Left lung (tissue), 10 donors: Measurements from ENCODE around the gene ZMYND19. TPM values are rescaled to one million over a fixed set of nuclear protein-coding genes. Genes with fewer than 3 reads are reported as not detected.
A peak's percentile ranks its signal among the peaks of the same experiment; 100 is the strongest.

ENCODE experiments used
- ATAC-seq: fragments of 200-7000 bp; cut with Tn5 transposase; one replicate; pipeline ENCODE4 v1.9.1; 2020; ENCODE audit warnings: moderate library complexity
- DNase-seq, 4 donors: peaks; one replicate each; pipeline ENCODE4 v3.0.0-alpha.2; 2013 to 2020
- H3K27ac ChIP-seq, 2 donors: fragments of 200-600 bp; sonication (generic) in 1 of 2; one replicate each; pipeline versions ENCODE4 v1.5.0 to v1.8.0; 2020 to 2021
- H3K27me3 ChIP-seq, 2 donors: fragments of 200-600 bp; sonication (generic) in 1 of 2; one replicate each; pipeline versions ENCODE4 v1.5.0 to v1.8.0; 2020 to 2021
- H3K36me3 ChIP-seq, 2 donors: fragments of 200-600 bp; sonication (generic) in 1 of 2; one replicate each; pipeline versions ENCODE4 v1.5.0 to v1.8.0; 2020 to 2021
- H3K4me1 ChIP-seq, 2 donors: fragments of 200-600 bp; one replicate each; pipeline ENCODE4 v1.8.0; 2021
- H3K4me3 ChIP-seq, 2 donors: fragments of 200-600 bp; sonication (generic) in 1 of 2; one replicate each; pipeline versions ENCODE4 v1.5.0 to v1.8.0; 2020 to 2021; ENCODE audit warnings: mild to moderate bottlenecking in 1 of 2
- H3K9me3 ChIP-seq, 2 donors: fragments of 200-600 bp; sonication (generic) in 1 of 2; one replicate each; pipeline versions ENCODE4 v1.5.0 to v1.8.0; 2020 to 2021
- intact Hi-C, 2 donors: fragments of 100-400 bp; cut with DNase I; formaldehyde crosslinking; loops; one replicate each; pipeline versions ENCODE4 v1.11.2 to v1.14.2; 2022
- polyA plus RNA-seq, 6 donors: library from polyadenylated mRNA; unstranded; fragments of 120-200 nt; gene quantifications; one replicate each; pipeline ENCODE4 v1.2.1, GENCODE V29; 2013; ENCODE audit not compliant: insufficient read length in 6 of 6
- total RNA-seq, 2 donors: library from RNA; stranded (reverse); fragmentation: NEBNext Ultra II Directional; extraction: Animal tissue kit (Norgen Biotek cat#: 25700); gene quantifications; one replicate each; pipeline ENCODE4 v1.2.1, GENCODE V29; 2021
- TF ChIP-seq, protein P1 (sequence below), 2 donors: fragments of 200-600 bp; sonication (generic) in 1 of 2; IDR thresholded peaks; one replicate each; pipeline versions ENCODE4 v1.5.0 to v1.8.0; 2021; ENCODE audit warnings: antibody characterized with exemption in 2 of 2
- donor health status: DM: no; HTN: yes; CAD: no.
- donor health status: DM: no; HTN: no; CAD: no.

ZMYND19 gene
- total and polyA plus RNA-seq, 8 donors, result 15.3 to 30.5 (median 21.5) TPM

DNA sequence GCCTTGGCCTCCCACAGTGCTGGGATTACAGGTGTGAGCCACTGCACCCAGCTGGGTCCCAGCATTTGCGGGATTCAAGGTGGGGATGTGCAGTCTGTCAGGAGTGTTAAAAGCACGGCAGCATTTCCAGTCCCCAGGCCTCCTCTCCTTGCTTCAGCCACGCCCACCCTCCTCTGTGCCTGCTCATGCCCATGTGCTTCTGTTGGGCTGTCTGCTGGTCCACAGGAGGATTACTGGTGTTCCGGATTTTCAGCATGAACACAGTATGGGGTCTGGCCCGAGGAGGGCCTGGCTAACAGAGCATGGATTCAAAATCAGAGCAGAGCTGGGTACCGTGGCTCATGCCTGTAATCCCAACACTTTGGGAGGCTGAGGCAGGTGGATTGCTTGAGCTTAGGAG lies 20.6 kb upstream of the ZMYND19 start:
- Histone ChIP-seq H3K9me3 (no peaks in the 10 kb centered on the region), H3K36me3 (peaks cover 0 to 32% of the 10 kb centered on the region in 2 donors), H3K4me3 (no peak overlapping the region), H3K27me3 (no peaks in the 10 kb centered on the region), H3K27ac (peak overlapping the region; percentile 81 to 82), H3K4me1 (peaks cover 36 to 88% of the 10 kb centered on the region in 2 donors)
- intact Hi-C loops, result no loop called here
- ATAC-seq (no peak), DNase-seq (no peak)
- TF ChIP-seq, protein P1, sequence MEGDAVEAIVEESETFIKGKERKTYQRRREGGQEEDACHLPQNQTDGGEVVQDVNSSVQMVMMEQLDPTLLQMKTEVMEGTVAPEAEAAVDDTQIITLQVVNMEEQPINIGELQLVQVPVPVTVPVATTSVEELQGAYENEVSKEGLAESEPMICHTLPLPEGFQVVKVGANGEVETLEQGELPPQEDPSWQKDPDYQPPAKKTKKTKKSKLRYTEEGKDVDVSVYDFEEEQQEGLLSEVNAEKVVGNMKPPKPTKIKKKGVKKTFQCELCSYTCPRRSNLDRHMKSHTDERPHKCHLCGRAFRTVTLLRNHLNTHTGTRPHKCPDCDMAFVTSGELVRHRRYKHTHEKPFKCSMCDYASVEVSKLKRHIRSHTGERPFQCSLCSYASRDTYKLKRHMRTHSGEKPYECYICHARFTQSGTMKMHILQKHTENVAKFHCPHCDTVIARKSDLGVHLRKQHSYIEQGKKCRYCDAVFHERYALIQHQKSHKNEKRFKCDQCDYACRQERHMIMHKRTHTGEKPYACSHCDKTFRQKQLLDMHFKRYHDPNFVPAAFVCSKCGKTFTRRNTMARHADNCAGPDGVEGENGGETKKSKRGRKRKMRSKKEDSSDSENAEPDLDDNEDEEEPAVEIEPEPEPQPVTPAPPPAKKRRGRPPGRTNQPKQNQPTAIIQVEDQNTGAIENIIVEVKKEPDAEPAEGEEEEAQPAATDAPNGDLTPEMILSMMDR (IDR thresholded peaks at IDR 0.05), result no peak

DNA sequence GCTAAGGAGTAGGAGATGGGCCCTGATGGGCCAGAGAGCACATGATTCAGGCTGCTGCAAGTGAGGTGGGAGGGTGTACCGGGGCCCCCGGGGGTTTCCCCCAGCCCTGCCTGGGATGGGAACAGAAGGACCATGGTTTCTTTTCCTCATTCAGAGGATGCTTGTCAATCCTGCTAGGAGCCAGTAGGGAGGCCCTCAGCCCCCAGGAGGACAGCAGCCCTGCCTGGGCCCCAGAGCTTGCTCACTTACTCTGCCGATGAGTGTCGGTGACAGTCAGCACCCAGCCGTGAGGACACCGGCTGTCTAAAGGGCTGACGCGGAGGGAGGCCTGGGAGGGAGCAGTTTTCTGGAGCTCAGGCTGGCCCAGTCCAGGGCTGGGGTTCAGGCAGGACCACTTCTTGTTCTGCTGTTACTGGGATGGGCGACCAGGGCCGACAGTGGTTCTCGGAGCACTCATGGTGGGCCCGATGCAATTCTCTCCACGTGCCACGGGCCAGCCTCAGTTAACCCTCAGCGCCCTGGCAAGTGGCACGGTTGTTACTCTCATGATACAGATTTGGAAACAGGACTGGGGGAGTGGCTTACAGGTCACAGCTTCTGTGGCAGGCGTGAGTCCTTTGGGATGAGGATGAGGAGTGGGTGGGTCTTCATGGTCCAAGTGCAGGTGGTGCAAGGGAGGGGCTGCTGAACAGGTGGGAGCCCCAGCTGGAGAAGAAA lies 17.0 kb upstream of the ZMYND19 start:
- intact Hi-C loops, result no loop called here
- TF ChIP-seq, protein P1 (IDR thresholded peaks at IDR 0.05), result no peak
- peak overlapping the region; percentile 68 to 84 for H3K4me3 ChIP-seq
- no peaks in the 10 kb centered on the region for H3K9me3 ChIP-seq
- ATAC-seq (no peak), DNase-seq (peak in 1 of 4 donors; percentile 84)
- no peaks in the 10 kb centered on the region for H3K36me3 ChIP-seq
- H3K27me3 ChIP-seq, result no peaks in the 10 kb centered on the region
- peak overlapping the region; percentile 26 to 90 for H3K27ac ChIP-seq
- peaks cover 28 to 67% of the 10 kb centered on the region in 2 donors for H3K4me1 ChIP-seq

DNA sequence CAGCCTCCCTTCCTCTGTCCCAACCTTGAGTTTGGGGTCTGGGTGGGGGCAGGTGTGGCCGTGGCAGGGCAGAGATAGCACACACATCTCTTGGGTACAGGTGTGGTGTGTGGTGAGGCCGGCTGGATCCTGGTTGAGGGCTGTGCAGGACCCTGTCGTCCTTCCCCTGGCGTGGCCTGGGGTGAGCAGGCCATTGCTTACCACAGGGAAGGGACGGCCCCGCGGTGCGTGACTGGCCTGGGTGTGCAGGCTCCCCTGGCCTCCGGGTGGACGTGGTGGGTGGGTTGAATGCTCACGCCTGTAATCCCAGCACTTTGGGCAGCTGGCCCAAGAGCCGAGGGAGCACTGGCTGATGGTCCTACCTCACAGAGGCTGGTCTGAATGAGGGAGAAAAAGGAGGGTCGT lies 16.4 kb upstream of the ZMYND19 start:
- no peaks in the 10 kb centered on the region for H3K27me3 ChIP-seq
- ATAC-seq, result peak; percentile 0
- H3K4me1 ChIP-seq, result peaks cover 23 to 64% of the 10 kb centered on the region in 2 donors
- peak in 2 of 4 donors; percentile 45 to 89 for DNase-seq
- H3K36me3 ChIP-seq, result no peaks in the 10 kb centered on the region
- TF ChIP-seq, protein P1 (IDR thresholded peaks at IDR 0.05), result no peak
- peak overlapping the region; percentile 68 to 84 for H3K4me3 ChIP-seq
- H3K27ac ChIP-seq, result peak overlapping the region; percentile 81 to 90
- intact Hi-C loops, result no loop called here
- no peaks in the 10 kb centered on the region for H3K9me3 ChIP-seq

DNA sequence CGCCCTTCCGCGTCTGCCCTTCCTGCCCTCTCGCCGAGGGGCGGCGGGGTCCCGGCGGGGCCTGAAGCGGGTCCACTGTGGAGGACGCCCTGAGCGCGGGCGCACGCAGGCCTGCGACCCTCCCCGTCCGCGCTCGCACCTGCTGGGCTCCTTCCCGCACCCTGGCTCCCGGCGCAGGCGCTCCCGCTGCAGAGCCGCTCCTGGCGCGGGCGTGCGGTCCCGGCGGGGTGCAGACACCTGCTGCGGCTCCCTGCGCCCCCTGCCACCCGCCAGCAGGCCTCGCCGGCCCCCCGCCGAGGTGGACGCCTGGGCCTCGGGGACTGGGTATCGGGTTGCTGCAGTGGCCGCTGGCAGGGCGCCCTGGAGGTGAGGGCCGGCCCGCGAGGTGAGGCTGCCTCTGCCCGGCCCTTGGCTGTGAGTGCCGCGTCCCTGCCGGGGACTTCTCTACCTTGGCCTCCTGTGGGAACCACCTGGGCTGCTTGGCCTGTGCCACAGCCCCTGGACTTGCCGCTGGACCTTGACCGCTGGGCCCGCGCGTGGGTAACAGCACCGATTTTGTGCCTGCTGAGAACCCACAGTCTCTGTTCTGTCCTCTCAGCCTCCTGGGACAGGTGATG lies 15.8 kb upstream of the ZMYND19 start:
- H3K4me1 ChIP-seq, result peaks cover 16 to 57% of the 10 kb centered on the region in 2 donors
- DNase-seq, result peak in 2 of 4 donors; percentile 52 to 90
- peak overlapping the region; percentile 68 to 84 for H3K4me3 ChIP-seq
- ATAC-seq, result peak; percentile 9
- no peaks in the 10 kb centered on the region for H3K36me3 ChIP-seq
- H3K9me3 ChIP-seq, result no peaks in the 10 kb centered on the region
- TF ChIP-seq, protein P1 (IDR thresholded peaks at IDR 0.05), result no peak
- intact Hi-C loops, result no loop called here
- H3K27ac ChIP-seq, result peak overlapping the region; percentile 81 to 90
- H3K27me3 ChIP-seq, result no peaks in the 10 kb centered on the region
